Tibial nerve (tissue), 4 donors: Measurements from ENCODE around the gene ADAM19.

ENCODE experiments used
- EP300 ChIP-seq, 2 donors: sonication (generic); formaldehyde crosslinking; IDR thresholded peaks; one replicate each; pipeline ENCODE4 v1.6.1; 2017; ENCODE audit warnings: antibody characterized with exemption in 2 of 2, mild to moderate bottlenecking in 1 of 2
- POLR2A ChIP-seq, 2 donors: fragments of 450-650 bp; IDR thresholded peaks; one replicate each; pipeline ENCODE4 v1.6.1; 2017; ENCODE audit warnings: antibody characterized with exemption in 2 of 2, mild to moderate bottlenecking in 2 of 2, moderate library complexity in 2 of 2
- TF ChIP-seq, protein P1 (sequence below), 5 experiments: fragments of 200-600 bp in 3 of 5; fragments of 450-650 bp in 2 of 5; sonication (generic) in 3 of 5; IDR thresholded peaks; one replicate each; pipeline ENCODE4 v1.5.1; 2016 to 2019; ENCODE audit warnings: antibody characterized with exemption in 5 of 5, mild to moderate bottlenecking in 3 of 5, moderate library complexity in 2 of 5

DNA sequence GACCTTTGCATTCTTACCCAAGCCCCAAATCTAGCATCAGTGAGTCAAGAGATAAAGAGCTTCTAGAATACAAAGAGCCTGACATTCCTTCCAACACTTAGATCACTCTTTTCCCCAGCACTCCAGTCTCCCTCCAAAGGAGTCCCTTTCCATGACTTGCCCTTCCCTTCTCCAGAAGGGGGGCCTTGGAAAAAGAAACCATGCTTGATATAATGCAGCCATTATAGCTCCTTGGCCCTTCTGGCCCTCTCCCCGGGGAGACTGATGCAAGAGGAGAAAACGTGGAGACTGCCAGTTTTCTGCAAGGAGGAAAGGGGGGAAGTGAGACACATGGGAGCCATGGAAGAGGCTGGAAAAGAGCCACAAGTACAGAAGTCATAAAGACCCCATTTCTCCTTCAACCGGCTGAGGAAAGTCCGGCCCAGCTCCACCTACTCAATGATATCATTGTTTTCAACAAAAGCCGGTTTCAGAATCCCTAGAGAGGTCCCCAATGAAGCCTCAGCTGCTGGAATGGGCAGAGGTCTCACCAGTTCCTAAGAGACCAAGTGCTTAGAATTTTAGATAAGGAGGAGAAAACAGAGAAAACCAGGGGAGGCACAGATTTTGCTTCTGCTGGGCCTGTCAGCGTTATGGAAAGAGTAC lies 29.0 kb downstream of the ADAM19 start:
- TF ChIP-seq, protein P1, sequence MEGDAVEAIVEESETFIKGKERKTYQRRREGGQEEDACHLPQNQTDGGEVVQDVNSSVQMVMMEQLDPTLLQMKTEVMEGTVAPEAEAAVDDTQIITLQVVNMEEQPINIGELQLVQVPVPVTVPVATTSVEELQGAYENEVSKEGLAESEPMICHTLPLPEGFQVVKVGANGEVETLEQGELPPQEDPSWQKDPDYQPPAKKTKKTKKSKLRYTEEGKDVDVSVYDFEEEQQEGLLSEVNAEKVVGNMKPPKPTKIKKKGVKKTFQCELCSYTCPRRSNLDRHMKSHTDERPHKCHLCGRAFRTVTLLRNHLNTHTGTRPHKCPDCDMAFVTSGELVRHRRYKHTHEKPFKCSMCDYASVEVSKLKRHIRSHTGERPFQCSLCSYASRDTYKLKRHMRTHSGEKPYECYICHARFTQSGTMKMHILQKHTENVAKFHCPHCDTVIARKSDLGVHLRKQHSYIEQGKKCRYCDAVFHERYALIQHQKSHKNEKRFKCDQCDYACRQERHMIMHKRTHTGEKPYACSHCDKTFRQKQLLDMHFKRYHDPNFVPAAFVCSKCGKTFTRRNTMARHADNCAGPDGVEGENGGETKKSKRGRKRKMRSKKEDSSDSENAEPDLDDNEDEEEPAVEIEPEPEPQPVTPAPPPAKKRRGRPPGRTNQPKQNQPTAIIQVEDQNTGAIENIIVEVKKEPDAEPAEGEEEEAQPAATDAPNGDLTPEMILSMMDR (IDR thresholded peaks at IDR 0.05): no peak
- TF ChIP-seq POLR2A (IDR thresholded peaks at IDR 0.05) (no peak), EP300 (IDR thresholded peaks at IDR 0.05) (peak in 1 of 2 donors; percentile 55)
